ENCODE data around the gene AKR1C3. TPM values are rescaled to one million over a fixed set of nuclear protein-coding genes. Genes with fewer than 3 reads are reported as not detected.
"Not testable (repeated sequence)": the region's sequence is repeated elsewhere in the genome, so short reads cannot be mapped to it uniquely, and the experiment has no call there.

AKR1C3 gene
- total RNA-seq, 6 donors from 2014 or later = 39.8 to 136 (median 96.0) TPM

DNA sequence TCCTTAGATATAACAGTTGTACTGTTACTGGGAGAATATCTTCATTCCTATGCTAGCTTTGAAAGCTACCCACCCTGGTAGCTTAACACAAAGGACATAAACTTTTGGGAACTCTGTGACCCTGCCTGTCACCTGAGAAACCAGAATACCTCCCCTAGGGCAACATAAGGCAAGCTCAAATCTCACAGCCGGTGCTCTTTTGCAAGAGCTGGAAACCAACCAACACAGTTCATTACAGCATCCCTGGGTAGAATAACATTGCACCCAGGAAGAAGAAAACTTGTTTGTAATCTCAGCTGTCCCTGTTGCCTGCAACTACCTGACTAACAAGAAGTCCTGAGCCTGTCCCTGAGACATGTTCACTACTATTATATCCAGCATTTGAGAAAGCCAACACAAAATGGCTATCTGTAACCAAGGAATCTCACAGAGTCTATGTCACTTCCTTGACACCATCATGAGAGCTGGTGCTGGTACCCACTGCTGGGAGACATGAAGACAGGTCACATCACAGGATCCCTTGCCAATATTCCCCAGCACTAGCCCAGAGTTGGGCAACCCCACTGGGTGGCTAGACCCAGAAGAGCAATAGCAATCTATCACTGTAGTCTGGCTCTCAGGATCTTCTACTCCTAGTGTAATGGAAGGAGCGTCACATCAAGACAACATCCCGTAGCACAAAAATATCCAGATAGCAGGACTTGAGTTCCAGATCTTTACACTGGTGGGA is 31.3 kb downstream of the AKR1C3 start:
- no peaks in the 10 kb centered on the region for H3K4me1 ChIP-seq
- TF ChIP-seq EP300 (IDR thresholded peaks at IDR 0.05) = no peak
- no peak for TF ChIP-seq POLR2A (IDR thresholded peaks at IDR 0.05)
- TF ChIP-seq POLR2AphosphoS5 (IDR thresholded peaks at IDR 0.05) = no peak
- TF ChIP-seq, protein P1, sequence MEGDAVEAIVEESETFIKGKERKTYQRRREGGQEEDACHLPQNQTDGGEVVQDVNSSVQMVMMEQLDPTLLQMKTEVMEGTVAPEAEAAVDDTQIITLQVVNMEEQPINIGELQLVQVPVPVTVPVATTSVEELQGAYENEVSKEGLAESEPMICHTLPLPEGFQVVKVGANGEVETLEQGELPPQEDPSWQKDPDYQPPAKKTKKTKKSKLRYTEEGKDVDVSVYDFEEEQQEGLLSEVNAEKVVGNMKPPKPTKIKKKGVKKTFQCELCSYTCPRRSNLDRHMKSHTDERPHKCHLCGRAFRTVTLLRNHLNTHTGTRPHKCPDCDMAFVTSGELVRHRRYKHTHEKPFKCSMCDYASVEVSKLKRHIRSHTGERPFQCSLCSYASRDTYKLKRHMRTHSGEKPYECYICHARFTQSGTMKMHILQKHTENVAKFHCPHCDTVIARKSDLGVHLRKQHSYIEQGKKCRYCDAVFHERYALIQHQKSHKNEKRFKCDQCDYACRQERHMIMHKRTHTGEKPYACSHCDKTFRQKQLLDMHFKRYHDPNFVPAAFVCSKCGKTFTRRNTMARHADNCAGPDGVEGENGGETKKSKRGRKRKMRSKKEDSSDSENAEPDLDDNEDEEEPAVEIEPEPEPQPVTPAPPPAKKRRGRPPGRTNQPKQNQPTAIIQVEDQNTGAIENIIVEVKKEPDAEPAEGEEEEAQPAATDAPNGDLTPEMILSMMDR (IDR thresholded peaks at IDR 0.05) = no peak
- no peak for ATAC-seq (ENCODE audit: low FRiP score in 2 of 2)

DNA sequence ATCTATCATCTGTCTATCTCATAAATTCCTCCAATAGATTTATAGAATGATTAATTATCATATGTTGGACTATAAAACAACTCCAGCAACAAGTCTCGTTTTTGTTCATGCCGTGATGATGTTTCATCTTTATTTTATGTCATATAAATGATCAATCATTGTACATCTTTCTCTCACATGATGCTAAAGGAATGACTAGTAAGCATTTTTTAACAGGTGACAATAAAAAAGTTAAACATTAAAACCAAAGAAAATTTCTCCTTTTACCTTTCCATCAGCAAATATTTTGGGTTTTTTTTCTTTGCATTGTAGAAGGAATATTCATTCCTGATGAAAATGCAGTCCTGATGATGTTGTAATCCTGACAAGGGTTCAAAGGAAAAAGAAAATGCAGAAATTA is 41.4 kb downstream of the AKR1C3 start:
- DNase-seq (no peak), ATAC-seq (ENCODE audit: low FRiP score in 2 of 2) (no peak)
- H3K4me1 ChIP-seq = no peaks in the 10 kb centered on the region
- peaks cover 10 to 25% (median 18%) of the 10 kb centered on the region in 4 donors for H3K9me3 ChIP-seq
- H3K36me3 ChIP-seq = no peaks in the 10 kb centered on the region
- WGBS, 2 donors = 82 to 84% methylated on average over 2 of the region's 2 CpGs
- no peak overlapping the region for H3K4me3 ChIP-seq
- no peak overlapping the region for H3K27ac ChIP-seq
- H3K27me3 ChIP-seq = no peaks in the 10 kb centered on the region
- no peak for TF ChIP-seq POLR2A (IDR thresholded peaks at IDR 0.05)
- TF ChIP-seq, protein P1 (IDR thresholded peaks at IDR 0.05) = no peak
- no peak for TF ChIP-seq EP300 (IDR thresholded peaks at IDR 0.05)
- TF ChIP-seq POLR2AphosphoS5 (IDR thresholded peaks at IDR 0.05) = no peak

More for the DNA sequence above, 31.3 kb downstream of the AKR1C3 start:
- DNase-seq = no peak
- H3K4me3 ChIP-seq = no peak overlapping the region
- no peaks in the 10 kb centered on the region for H3K9me3 ChIP-seq
- no peaks in the 10 kb centered on the region for H3K36me3 ChIP-seq
- WGBS, 2 donors = 83 to 87% methylated on average over 3 of the region's 3 CpGs
- H3K27me3 ChIP-seq = no peaks in the 10 kb centered on the region
- H3K27ac ChIP-seq = no peak overlapping the region

DNA sequence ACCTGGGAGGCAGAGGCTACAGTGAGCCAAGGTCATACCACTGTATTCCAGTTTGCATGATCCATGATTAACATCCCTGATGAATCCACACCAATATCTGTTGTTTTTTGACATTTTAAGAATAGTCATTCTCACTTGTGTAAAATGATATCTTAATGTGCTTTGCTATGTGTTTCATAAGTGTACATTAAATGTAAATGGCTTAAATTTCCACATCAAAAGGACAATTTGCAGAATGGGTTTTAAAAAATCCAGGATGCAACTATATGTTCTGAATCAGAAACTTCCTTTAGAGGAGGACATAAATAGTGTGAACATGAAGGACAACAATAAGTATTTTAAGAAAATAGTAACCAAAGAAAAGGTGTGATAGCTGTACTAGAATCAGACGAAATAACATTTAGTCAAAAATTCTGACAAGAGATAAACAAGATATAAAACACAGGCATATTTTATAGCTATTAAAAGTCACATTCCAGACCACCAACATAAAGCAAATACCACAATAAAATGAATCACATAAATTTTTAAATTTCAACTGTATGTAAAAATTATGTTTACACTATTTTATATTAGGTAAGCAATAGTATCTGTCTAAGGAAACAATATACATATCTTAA is 42.4 kb downstream of the AKR1C3 start:
- Histone ChIP-seq H3K27me3 (no peaks in the 10 kb centered on the region), H3K9me3 (peaks cover 10 to 25% (median 18%) of the 10 kb centered on the region in 4 donors), H3K4me3 (no peak overlapping the region), H3K27ac (no peak overlapping the region), H3K4me1 (no peaks in the 10 kb centered on the region), H3K36me3 (no peaks in the 10 kb centered on the region)
- no peak for DNase-seq
- ATAC-seq (ENCODE audit: low FRiP score in 2 of 2) = no peak
- TF ChIP-seq, protein P1 (IDR thresholded peaks at IDR 0.05) = no peak
- TF ChIP-seq POLR2A (IDR thresholded peaks at IDR 0.05) (no peak), POLR2AphosphoS5 (IDR thresholded peaks at IDR 0.05) (no peak), EP300 (IDR thresholded peaks at IDR 0.05) (no peak)
- WGBS, 2 donors = 91 to 92% methylated on average over 1 of the region's 1 CpG

DNA sequence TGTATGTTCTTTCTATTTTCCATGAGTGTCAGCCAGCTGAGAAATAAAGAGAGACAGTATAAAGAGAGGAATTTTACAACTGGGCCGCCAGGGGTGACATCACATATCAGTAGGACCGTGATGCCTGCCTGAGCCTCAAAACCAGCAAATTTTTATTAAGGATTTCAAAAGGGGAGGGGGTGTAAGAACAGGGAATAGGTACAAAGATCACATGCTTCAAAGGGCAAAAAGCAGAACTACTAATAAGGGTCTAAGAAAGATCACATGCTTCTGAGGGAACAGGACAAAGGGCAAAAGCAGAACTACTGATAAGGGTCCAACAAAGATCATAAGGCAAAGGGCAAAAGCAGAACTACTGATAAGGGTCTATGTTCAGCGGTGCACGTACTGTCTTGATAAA is 43.5 kb downstream of the AKR1C3 start:
- not testable (repeated sequence) for H3K4me3 ChIP-seq; ATAC-seq (ENCODE audit: low FRiP score in 2 of 2); H3K4me1 ChIP-seq; H3K36me3 ChIP-seq; H3K27me3 ChIP-seq; DNase-seq; H3K27ac ChIP-seq
- 36 to 61% methylated on average over 4 of the region's 4 CpGs for WGBS, 2 donors
- H3K9me3 ChIP-seq = peaks cover 10 to 25% (median 18%) of the 10 kb centered on the region in 4 donors

DNA sequence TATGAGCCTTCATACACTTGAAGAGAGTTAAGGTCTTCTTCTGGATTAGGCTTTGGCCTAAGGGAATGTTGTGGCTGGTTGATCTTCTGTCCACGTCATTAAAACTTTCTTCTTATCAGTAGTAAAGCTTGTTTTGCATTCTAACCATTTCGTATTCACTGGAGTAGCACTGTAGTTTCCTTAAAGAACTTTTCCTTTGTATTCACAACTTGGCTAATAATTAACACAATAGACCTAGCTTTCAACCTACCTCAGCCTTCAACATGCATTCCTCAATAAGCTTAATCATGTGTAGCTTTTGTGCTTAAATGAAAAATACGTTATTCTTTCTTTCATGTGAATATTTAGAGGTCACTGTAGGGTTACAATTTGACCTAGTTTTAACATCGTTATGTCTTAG is 48.0 kb downstream of the AKR1C3 start:
- 61 to 63% methylated on average over 4 of the region's 4 CpGs for WGBS, 2 donors
- no peak for ATAC-seq (ENCODE audit: low FRiP score in 2 of 2)
- no peak for DNase-seq

More for the DNA sequence above, 48.0 kb downstream of the AKR1C3 start:
- H3K9me3 ChIP-seq = peaks cover under 1 to 11% (median 5%) of the 10 kb centered on the region in 4 donors
- H3K4me3 ChIP-seq = no peak overlapping the region
- no peaks in the 10 kb centered on the region for H3K36me3 ChIP-seq
- no peaks in the 10 kb centered on the region for H3K27me3 ChIP-seq
- H3K4me1 ChIP-seq = no peaks in the 10 kb centered on the region
- no peak overlapping the region for H3K27ac ChIP-seq
- TF ChIP-seq POLR2AphosphoS5 (IDR thresholded peaks at IDR 0.05) = no peak
- no peak for TF ChIP-seq EP300 (IDR thresholded peaks at IDR 0.05)
- TF ChIP-seq, protein P1 (IDR thresholded peaks at IDR 0.05) = no peak
- no peak for TF ChIP-seq POLR2A (IDR thresholded peaks at IDR 0.05)

All from upper lobe of left lung (tissue), 6 donors.